ENCODE measurements around the gene BSN. TPM values are rescaled to one million over a fixed set of nuclear protein-coding genes. Genes with fewer than 3 reads are reported as not detected.

Gene BSN
- total and polyA plus RNA-seq, 2 of the 4 experiments (the other 2 are of a cell fraction): under 0.01 to 0.03 TPM

DNA sequence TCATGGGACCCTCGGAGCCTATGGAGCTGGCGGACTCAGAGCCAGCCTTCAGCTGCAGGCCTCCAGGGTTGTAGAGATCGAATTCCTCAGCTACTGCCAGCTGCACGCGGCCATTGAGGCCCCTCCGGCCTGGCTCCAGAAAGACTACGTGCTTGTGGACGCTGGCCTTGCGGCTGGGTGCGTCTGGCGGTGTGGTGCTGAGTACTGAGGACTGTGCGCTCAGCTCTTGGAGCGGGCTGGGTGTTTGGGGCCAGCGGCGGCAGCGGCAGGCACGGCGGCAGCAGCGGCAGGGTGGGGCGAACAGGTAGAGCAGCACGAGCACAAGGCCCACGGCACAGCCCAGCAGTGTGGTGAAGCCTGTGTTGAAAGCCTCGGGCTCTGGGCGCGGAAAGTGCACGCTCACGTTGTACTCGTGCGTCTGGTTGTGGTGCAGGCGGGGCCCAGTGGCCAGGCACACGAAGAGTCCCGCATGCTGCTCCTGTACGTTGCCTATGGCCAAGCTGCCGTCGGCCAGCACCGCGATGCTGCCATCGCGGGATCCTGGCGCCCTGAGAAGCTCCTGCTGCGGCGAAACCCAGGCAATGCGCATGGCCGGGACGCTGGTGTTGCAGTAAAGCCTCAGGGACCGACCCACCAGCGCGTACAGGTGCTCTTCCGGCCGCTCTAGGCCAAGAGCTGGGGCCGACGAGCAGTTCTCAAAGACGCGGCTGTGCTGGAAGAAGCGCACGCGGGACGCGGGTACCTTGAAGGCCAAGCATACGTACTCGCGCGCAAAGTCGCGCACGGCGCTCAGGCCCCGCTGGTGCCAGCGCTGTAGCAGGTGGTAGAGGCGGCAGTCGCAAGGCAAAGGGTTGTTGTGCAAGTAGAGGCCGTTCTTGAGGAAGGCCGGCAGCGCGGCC is 163.9 kb downstream of the BSN start:
- no peak overlapping the region for H3K14ac ChIP-seq (replicated peaks; ENCODE audit: low read depth, low read length)
- WGBS, 2 experiments (ENCODE audit: extremely low coverage in 2 of 2, insufficient read length in 1 of 2): 75% methylated on average over 39 of the region's 75 CpGs; no CpG with 5 or more reads in 1 of the 2 experiments
- ChIA-PET CTCF (interaction anchor here (1.4 kb wide), 1 partner anchor 178 kb away, joined by 3 read pairs; no protein-coding TSS in a partner anchor), POLR2A (ENCODE audit: unreplicated experiment) (interaction anchor here (0.8 kb wide), 1 partner anchor 40 kb away, joined by 5 read pairs; no protein-coding TSS in a partner anchor)
- peaks cover 5% of the 10 kb centered on the region; the same call in 1 of the 2 replicates for H3K9me1 ChIP-seq (ENCODE audit: insufficient read depth, low read length)
- no peak overlapping the region for H2AK5ac ChIP-seq (ENCODE audit: low read depth, low read length)
- no peak for DNase-seq
- no peak overlapping the region for H2BK20ac ChIP-seq (ENCODE audit: low read depth, low read length)
- intact Hi-C loops (cut with micrococcal nuclease) (no loop called here), in situ Hi-C loops (cut with MboI; ENCODE audit: low sequenced_read_pairs) (no loop called here), dilution Hi-C loops (cut with HindIII; ENCODE audit: low sequenced_read_pairs, unreplicated experiment) (no loop called here)
- peak overlapping the region; percentile 91 for H2AK9ac ChIP-seq (replicated peaks; ENCODE audit: low read depth, low read length, poor library complexity)
- H3K9ac ChIP-seq (ENCODE audit: low read depth, low read length): no peak overlapping the region
- H3K4ac ChIP-seq (ENCODE audit: low read depth, low read length): no peak overlapping the region
- no peak overlapping the region for H3K56ac ChIP-seq (ENCODE audit: extremely low read depth, insufficient read depth, low read length)
- no peak overlapping the region for H2BK15ac ChIP-seq (ENCODE audit: low read depth, low read length)
- H3K36me3 ChIP-seq (ENCODE audit: control insufficient read depth, insufficient read depth, low read length): peaks cover 31% of the 10 kb centered on the region
- BruUV-seq (replicated peaks): no TSS peak
- H3K79me1 ChIP-seq (ENCODE audit: low read depth in 1 of 2, low read length in 2 of 2): peaks cover 11 to 35% of the 10 kb centered on the region in 2 experiments; a peak in 3 of 4 replicates
- H3K4me2 ChIP-seq (ENCODE audit: low read depth, low read length): peak overlapping the region; percentile 98; the same call in 1 of the 2 replicates
- H4K91ac ChIP-seq (ENCODE audit: insufficient read depth, low read depth, low read length): no peak overlapping the region
- no peak overlapping the region for H2BK120ac ChIP-seq (ENCODE audit: low read depth, low read length)
- H2BK5ac ChIP-seq (ENCODE audit: low read depth, low read length, poor library complexity, severe bottlenecking): no peak overlapping the region
- H4K5ac ChIP-seq (ENCODE audit: low read depth, low read length): no peak overlapping the region
- H4K20me1 ChIP-seq (ENCODE audit: insufficient read depth, low read length): peaks cover 31% of the 10 kb centered on the region
- H3K18ac ChIP-seq (ENCODE audit: low read depth, low read length): no peak overlapping the region
- H3K4me1 ChIP-seq (ENCODE audit: control insufficient read depth, insufficient read depth, low read length): peaks cover 13% of the 10 kb centered on the region
- H2AFZ ChIP-seq (replicated peaks; ENCODE audit: low read length, poor library complexity): peak overlapping the region; percentile 95
- TF ChIP-seq, protein P1, sequence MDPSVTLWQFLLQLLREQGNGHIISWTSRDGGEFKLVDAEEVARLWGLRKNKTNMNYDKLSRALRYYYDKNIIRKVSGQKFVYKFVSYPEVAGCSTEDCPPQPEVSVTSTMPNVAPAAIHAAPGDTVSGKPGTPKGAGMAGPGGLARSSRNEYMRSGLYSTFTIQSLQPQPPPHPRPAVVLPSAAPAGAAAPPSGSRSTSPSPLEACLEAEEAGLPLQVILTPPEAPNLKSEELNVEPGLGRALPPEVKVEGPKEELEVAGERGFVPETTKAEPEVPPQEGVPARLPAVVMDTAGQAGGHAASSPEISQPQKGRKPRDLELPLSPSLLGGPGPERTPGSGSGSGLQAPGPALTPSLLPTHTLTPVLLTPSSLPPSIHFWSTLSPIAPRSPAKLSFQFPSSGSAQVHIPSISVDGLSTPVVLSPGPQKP (IDR thresholded peaks at IDR 0.05; ENCODE audit: borderline replicate concordance, low read depth, low read length): no peak
- TF ChIP-seq POLR2A (IDR thresholded peaks at IDR 0.05; ENCODE audit: low read depth, low read length) (no peak), SMC3 (IDR thresholded peaks at IDR 0.05; ENCODE audit: low read depth, low read length) (no peak), CEBPB (IDR thresholded peaks at IDR 0.05; ENCODE audit: low read depth, low read length) (no peak), MXI1 (IDR thresholded peaks at IDR 0.05; ENCODE audit: borderline replicate concordance, low read depth, low read length) (no peak), MAZ (IDR thresholded peaks at IDR 0.05; ENCODE audit: borderline replicate concordance, low read depth, low read length) (no peak), FOS (IDR thresholded peaks at IDR 0.05; ENCODE audit: low read depth, low read length) (no peak), RCOR1 (IDR thresholded peaks at IDR 0.05; ENCODE audit: insufficient replicate concordance, low read length) (no peak)
- TF ChIP-seq, protein P2, sequence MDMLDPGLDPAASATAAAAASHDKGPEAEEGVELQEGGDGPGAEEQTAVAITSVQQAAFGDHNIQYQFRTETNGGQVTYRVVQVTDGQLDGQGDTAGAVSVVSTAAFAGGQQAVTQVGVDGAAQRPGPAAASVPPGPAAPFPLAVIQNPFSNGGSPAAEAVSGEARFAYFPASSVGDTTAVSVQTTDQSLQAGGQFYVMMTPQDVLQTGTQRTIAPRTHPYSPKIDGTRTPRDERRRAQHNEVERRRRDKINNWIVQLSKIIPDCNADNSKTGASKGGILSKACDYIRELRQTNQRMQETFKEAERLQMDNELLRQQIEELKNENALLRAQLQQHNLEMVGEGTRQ (IDR thresholded peaks at IDR 0.05; ENCODE audit: low read depth, low read length): no peak
- no peak for ATAC-seq (ENCODE audit: low read depth)
- H4K8ac ChIP-seq (ENCODE audit: low read depth in 2 of 2, low read length in 2 of 2): no peak overlapping the region
- H3K23ac ChIP-seq (ENCODE audit: low read depth, low read length): no peak overlapping the region
- H3K27ac ChIP-seq (ENCODE audit: insufficient read depth, low read length): no peak overlapping the region
- H3K9me3 ChIP-seq (ENCODE audit: control insufficient read depth, insufficient read depth, low read length): no peaks in the 10 kb centered on the region
- H3K4me3 ChIP-seq (ENCODE audit: insufficient read depth, low read depth, low read length): no peak overlapping the region
- no peaks in the 10 kb centered on the region for H3K27me3 ChIP-seq (ENCODE audit: control insufficient read depth, insufficient read depth, low read length)

All from IMR-90 (cell line).